Fibroblast of mammary gland (primary cell): ENCODE measurements around the gene ABHD10.

Experiments
- DNase-seq: peaks from one replicate; pipeline ENCODE4 v3.0.0-alpha.2; 2010; ENCODE audit warnings: low read depth
- H3K4me3 ChIP-seq: 2 replicates; pipeline ENCODE4 v1.5.1; 2011; ENCODE audit warnings: low read depth, mild to moderate bottlenecking, low read length, moderate library complexity; ENCODE audit not compliant: control insufficient read depth
- CTCF ChIP-seq: conservative IDR thresholded peaks from 2 replicates; pipeline ENCODE4 v1.5.1; 2011; ENCODE audit warnings: low read depth, low read length, inconsistent platforms; ENCODE audit not compliant: control insufficient read depth, insufficient read depth

Gene ABHD10

GRCh38 chr3:111980716-111981456 is 2.1 kb downstream of the ABHD10 start:
- no peak for DNase-seq
- H3K4me3 ChIP-seq, result peak overlapping the region; percentile 15
- no peak for TF ChIP-seq CTCF

- peak overlapping the region; percentile 15 for H3K4me3 ChIP-seq
- no peak for DNase-seq
- no peak for TF ChIP-seq CTCF
Measured at GRCh38 chr3:111981457-111981763, 2.6 kb downstream of the ABHD10 start.

- no peak for TF ChIP-seq CTCF
- DNase-seq, result no peak
- no peak overlapping the region for H3K4me3 ChIP-seq
Measured at GRCh38 chr3:111984636-111985298, 5.9 kb downstream of the ABHD10 start.

- H3K4me3 ChIP-seq, result no peak overlapping the region
- no peak for DNase-seq
- TF ChIP-seq CTCF, result no peak
Measured at GRCh38 chr3:111986800-111987199, 8.0 kb downstream of the ABHD10 start.

GRCh38 chr3:111989061-111989678 is 10.3 kb downstream of the ABHD10 start:
- peak; percentile 78 for DNase-seq
- H3K4me3 ChIP-seq, result no peak overlapping the region
- TF ChIP-seq CTCF, result peak; percentile 86

GRCh38 chr3:111993038-111993437 is 14.2 kb downstream of the ABHD10 start:
- TF ChIP-seq CTCF, result no peak
- no peak for DNase-seq
- no peak overlapping the region for H3K4me3 ChIP-seq
